GM23248 (cell line): ENCODE data around the gene ZNF831.

Experiments used
- EZH2 ChIP-seq: fragments of 200-600 bp; sonication (generic); IDR thresholded peaks from 2 replicates; pipeline ENCODE4 v1.6.1; 2018; ENCODE audit warnings: antibody characterized with exemption, mild to moderate bottlenecking; ENCODE audit not compliant: insufficient read depth, poor library complexity, severe bottlenecking
- EZH2phosphoT487 ChIP-seq: fragments of 200-600 bp; sonication (generic); IDR thresholded peaks from 2 replicates; pipeline ENCODE4 v1.6.1; 2018; ENCODE audit warnings: antibody characterized with exemption, moderate library complexity, mild to moderate bottlenecking, low read depth; ENCODE audit not compliant: insufficient read depth

DNA sequence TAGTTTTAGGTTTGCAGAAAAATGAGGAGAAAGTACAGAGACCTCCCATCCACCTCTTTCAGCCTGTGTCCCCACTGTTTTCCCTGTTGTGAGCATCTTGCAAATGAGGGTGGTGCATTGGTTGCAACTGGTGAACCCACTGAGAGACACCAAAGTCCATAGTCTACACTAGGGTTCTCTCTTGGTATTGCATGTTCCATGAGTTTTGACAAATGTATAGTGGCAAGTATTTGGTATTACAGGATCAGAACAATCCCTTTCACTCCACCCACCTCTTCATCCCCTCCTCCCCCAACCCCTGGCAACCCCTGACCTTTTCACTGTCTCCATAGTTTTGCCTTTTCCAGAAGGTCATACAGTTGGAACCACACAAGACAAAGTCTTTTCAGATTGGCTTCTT lies 20.1 kb downstream of the ZNF831 start:
- no peak for TF ChIP-seq EZH2phosphoT487
- TF ChIP-seq EZH2 = no peak
